ENCODE measurements around the gene N4BP2.
A peak's percentile ranks its signal among the peaks of the same experiment; 100 is the strongest.

Gene N4BP2

DNA sequence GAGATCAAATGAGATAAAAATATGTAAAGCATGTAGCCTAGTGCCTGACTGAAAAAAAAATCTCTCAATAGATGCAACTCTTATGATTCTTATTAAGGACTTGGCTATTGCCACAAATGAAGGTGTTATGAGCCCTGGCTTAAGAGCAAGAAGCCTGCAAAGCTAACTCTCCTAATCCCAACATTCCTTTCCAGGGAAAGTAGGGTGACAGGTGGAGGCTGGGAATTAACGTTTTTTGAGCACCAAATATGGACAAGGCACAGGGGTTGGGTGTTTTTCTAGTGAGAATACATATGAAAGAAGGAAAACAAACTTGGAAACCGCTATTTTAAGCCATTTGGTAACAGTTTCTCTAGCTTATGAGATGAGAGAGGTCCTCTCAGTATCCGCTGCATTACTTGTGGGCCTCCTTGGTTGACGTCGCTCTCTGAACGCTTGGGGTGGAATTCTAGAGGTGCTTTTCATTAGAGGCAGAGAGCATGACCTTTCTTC is 142.6 kb downstream of the N4BP2 start:
- DNase-seq (ENCODE audit: low read depth in 1 of 2, low spot score in 1 of 2): no peak
- Histone ChIP-seq H3K27me3 (ENCODE audit: insufficient read depth, poor library complexity, severe bottlenecking) (no peaks in the 10 kb centered on the region), H3K4me3 (replicated peaks; ENCODE audit: insufficient read depth, low read length) (no peak overlapping the region), H3K27ac (replicated peaks) (peak overlapping the region; percentile 82)
- TF ChIP-seq, protein P1, sequence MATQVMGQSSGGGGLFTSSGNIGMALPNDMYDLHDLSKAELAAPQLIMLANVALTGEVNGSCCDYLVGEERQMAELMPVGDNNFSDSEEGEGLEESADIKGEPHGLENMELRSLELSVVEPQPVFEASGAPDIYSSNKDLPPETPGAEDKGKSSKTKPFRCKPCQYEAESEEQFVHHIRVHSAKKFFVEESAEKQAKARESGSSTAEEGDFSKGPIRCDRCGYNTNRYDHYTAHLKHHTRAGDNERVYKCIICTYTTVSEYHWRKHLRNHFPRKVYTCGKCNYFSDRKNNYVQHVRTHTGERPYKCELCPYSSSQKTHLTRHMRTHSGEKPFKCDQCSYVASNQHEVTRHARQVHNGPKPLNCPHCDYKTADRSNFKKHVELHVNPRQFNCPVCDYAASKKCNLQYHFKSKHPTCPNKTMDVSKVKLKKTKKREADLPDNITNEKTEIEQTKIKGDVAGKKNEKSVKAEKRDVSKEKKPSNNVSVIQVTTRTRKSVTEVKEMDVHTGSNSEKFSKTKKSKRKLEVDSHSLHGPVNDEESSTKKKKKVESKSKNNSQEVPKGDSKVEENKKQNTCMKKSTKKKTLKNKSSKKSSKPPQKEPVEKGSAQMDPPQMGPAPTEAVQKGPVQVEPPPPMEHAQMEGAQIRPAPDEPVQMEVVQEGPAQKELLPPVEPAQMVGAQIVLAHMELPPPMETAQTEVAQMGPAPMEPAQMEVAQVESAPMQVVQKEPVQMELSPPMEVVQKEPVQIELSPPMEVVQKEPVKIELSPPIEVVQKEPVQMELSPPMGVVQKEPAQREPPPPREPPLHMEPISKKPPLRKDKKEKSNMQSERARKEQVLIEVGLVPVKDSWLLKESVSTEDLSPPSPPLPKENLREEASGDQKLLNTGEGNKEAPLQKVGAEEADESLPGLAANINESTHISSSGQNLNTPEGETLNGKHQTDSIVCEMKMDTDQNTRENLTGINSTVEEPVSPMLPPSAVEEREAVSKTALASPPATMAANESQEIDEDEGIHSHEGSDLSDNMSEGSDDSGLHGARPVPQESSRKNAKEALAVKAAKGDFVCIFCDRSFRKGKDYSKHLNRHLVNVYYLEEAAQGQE (IDR thresholded peaks at IDR 0.05; ENCODE audit: insufficient replicate concordance, low read depth): no peak
- TF ChIP-seq, protein P2, sequence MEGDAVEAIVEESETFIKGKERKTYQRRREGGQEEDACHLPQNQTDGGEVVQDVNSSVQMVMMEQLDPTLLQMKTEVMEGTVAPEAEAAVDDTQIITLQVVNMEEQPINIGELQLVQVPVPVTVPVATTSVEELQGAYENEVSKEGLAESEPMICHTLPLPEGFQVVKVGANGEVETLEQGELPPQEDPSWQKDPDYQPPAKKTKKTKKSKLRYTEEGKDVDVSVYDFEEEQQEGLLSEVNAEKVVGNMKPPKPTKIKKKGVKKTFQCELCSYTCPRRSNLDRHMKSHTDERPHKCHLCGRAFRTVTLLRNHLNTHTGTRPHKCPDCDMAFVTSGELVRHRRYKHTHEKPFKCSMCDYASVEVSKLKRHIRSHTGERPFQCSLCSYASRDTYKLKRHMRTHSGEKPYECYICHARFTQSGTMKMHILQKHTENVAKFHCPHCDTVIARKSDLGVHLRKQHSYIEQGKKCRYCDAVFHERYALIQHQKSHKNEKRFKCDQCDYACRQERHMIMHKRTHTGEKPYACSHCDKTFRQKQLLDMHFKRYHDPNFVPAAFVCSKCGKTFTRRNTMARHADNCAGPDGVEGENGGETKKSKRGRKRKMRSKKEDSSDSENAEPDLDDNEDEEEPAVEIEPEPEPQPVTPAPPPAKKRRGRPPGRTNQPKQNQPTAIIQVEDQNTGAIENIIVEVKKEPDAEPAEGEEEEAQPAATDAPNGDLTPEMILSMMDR (IDR thresholded peaks at IDR 0.05; ENCODE audit: insufficient read depth, low read length): no peak
- TF ChIP-seq SPI1 (IDR thresholded peaks at IDR 0.05; ENCODE audit: borderline replicate concordance, low read depth): no peak
- no peak for TF ChIP-seq GABPA (IDR thresholded peaks at IDR 0.05; ENCODE audit: low read depth)
- TF ChIP-seq POLR2AphosphoS5 (IDR thresholded peaks at IDR 0.05; ENCODE audit: low read depth): no peak

DNA sequence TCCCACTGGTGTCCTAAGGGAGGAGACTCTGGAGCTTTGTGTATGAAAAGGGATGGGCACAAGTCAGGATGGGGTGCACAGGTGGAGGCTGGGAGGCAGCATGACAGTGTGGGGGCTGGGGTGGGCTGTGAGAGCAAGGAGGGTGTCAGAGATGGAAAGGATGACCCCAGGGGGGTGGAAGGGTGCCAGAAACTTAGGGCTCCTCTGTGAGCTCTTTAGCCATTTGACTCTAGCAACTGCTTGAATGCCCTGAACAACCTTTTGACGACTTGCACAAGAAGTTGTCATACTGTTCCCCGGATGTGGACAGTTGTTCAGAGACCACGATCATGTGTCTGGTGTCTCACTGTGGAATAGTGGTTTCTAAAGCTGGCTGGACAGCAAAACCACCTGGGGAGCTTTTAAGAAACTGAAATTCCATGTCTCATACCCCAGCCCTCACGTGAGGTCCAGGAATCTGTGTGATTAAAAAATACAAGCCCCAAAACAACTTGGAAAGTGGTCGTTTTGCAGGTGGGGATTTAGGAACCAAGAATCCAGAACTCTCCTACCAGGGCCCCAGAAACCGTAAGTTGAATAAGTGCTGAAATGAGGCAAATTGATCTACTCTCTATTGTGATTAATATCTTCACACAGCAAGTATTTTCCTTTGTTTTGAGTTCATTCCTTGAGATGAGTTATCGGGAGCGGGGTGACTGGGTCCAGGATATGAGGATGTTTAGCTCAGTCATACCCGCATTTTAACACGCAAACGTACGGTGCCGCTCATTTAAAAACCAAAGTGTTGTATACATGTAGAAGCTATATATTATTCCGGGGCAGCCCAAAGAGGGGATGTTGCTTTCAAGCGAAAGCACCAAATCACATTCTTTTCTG is 143.6 kb downstream of the N4BP2 start:
- H3K4me3 ChIP-seq (replicated peaks; ENCODE audit: insufficient read depth, low read length): peak overlapping the region; percentile 41
- peak; percentile 47 to 89 for DNase-seq (ENCODE audit: low read depth in 1 of 2, low spot score in 1 of 2)
- TF ChIP-seq, protein P1 (IDR thresholded peaks at IDR 0.05; ENCODE audit: insufficient replicate concordance, low read depth): peak; percentile 63
- TF ChIP-seq SPI1 (IDR thresholded peaks at IDR 0.05; ENCODE audit: borderline replicate concordance, low read depth): no peak
- TF ChIP-seq, protein P2 (IDR thresholded peaks at IDR 0.05; ENCODE audit: insufficient read depth, low read length): no peak
- peak; percentile 77 for TF ChIP-seq POLR2AphosphoS5 (IDR thresholded peaks at IDR 0.05; ENCODE audit: low read depth)
- TF ChIP-seq GABPA (IDR thresholded peaks at IDR 0.05; ENCODE audit: low read depth): 0 out of 2 replicates have a peak, but pooled peaks have one; percentile 27

DNA sequence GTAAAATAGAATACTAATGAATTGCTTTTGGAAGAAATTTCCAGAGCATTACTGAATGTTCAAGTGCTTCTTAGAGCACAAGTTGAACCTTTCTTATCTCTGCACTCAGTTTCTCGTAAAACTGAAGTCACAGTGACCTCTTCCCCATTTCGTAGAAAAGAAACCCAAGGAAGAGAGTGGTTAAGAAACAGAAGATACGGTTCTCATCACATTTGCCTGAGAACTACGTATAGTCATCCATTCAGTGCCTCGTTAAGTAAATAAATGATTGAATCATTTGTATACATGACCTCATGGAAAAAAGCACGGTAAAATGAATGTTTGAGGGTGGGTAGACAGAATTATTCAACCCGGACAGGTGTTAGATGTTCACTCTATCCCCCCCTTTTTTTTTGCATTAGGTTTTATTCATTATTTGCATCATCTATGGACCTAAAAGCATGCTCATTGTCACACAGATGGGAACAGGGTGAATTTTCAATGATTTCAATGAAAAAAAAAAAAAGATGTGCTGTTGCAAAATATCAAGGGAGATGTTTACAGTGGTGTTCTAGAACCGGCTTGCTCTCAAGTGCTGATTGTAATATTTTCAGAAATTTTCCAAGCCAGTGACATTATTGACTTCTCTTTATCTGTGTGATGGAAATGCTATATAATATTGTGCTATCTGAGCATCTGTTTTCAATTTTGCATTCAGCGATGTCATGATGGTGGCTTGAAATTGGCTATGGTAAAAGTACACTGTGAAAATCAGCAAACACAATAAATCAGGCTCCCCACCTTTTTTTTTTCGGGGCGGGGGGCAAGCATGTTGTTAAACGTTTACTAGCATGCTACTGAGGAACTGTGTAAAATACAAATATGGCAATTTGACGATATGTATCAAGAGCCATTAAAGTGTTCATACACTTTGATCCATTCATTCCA is 144.5 kb downstream of the N4BP2 start:
- H3K4me3 ChIP-seq (replicated peaks; ENCODE audit: insufficient read depth, low read length): peak overlapping the region; percentile 41
- no peaks in the 10 kb centered on the region for H3K27me3 ChIP-seq (ENCODE audit: insufficient read depth, poor library complexity, severe bottlenecking)
- peak overlapping the region; percentile 82 for H3K27ac ChIP-seq (replicated peaks)
- TF ChIP-seq GABPA (IDR thresholded peaks at IDR 0.05; ENCODE audit: low read depth) (no peak), SPI1 (IDR thresholded peaks at IDR 0.05; ENCODE audit: borderline replicate concordance, low read depth) (peak; percentile 81), POLR2AphosphoS5 (IDR thresholded peaks at IDR 0.05; ENCODE audit: low read depth) (no peak)
- TF ChIP-seq, protein P2 (IDR thresholded peaks at IDR 0.05; ENCODE audit: insufficient read depth, low read length): no peak
- TF ChIP-seq, protein P1 (IDR thresholded peaks at IDR 0.05; ENCODE audit: insufficient replicate concordance, low read depth): peak; percentile 31
- DNase-seq (ENCODE audit: low read depth in 1 of 2, low spot score in 1 of 2): peak in 1 of 2 experiments; percentile 58

More for the DNA sequence above, 143.6 kb downstream of the N4BP2 start:
- Histone ChIP-seq H3K27me3 (ENCODE audit: insufficient read depth, poor library complexity, severe bottlenecking) (no peaks in the 10 kb centered on the region), H3K27ac (replicated peaks) (peak overlapping the region; percentile 82)
